ENCODE data around the gene C3orf18. TPM values are rescaled to one million over a fixed set of nuclear protein-coding genes. Genes with fewer than 3 reads are reported as not detected.

C3orf18 gene
- total and polyA plus RNA-seq, 9 of the 15 experiments (the other 6 are each of a cell fraction or from before 2014, with no cell fraction given): 0.01 to 2.3 (median 0.94) TPM

DNA sequence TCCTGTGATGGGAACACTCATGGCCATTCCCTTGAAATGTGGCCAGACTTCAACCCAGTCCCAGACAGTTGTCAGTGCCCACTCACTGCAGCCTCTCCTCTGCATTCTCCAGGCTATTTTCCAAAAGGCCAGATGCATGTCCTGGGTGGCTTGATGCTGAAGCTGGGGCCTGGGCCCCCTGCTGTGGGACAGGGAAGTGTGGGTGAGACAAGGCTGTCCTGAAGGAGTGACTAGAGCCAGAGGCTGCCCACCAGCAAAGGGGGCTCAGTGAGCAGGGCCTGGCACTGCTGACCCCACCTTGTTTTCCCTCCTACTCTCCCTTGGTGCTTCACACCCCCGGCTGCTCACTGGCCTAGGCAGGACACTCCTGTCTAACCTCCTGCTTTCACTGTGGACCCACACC, 32.2 kb upstream of the C3orf18 start:
- no peak overlapping the region for H3K4me3 ChIP-seq
- BruUV-seq (replicated peaks): no TSS peak
- peak overlapping the region; percentile 78 for H3K4me2 ChIP-seq (ENCODE audit: insufficient read depth, low read length)

More for the DNA sequence above, 32.2 kb upstream of the C3orf18 start:
- Histone ChIP-seq H3K4me1 (replicated peaks in 1 of 2; ENCODE audit: control insufficient read depth in 2 of 2, insufficient read depth in 2 of 2, low read length in 2 of 2) (peaks cover 48 to 61% of the 10 kb centered on the region in 2 experiments), H3K9me1 (ENCODE audit: control insufficient read depth, insufficient read depth, low read length) (no peaks in the 10 kb centered on the region), H3K79me2 (ENCODE audit: control insufficient read depth, insufficient read depth, low read length) (peaks cover 20% of the 10 kb centered on the region), H4K20me1 (replicated peaks; ENCODE audit: control insufficient read depth, insufficient read depth, low read length) (no peaks in the 10 kb centered on the region), H3K9ac (ENCODE audit: insufficient read depth in 1 of 2, low read depth in 2 of 2, low read length in 2 of 2) (peak overlapping the region; percentile 74 to 89), H3K36me3 (ENCODE audit: control insufficient read depth, insufficient read depth, low read length) (peaks cover 13% of the 10 kb centered on the region; the same call in 2 of the 3 replicates), H3K9me3 (replicated peaks; ENCODE audit: control insufficient read depth, insufficient read depth, low read depth, low read length) (no peaks in the 10 kb centered on the region), H3K27me3 (ENCODE audit: control insufficient read depth in 2 of 2, insufficient read depth in 2 of 2, low read length in 2 of 2) (no peaks in the 10 kb centered on the region), H2AFZ (ENCODE audit: low read depth, low read length) (peak overlapping the region; percentile 65), H3K27ac (ENCODE audit: extremely low read depth, low read depth, low read length) (peak overlapping the region; percentile 96)
- DNase-seq (ENCODE audit: extremely low read depth in 1 of 4, low spot score in 3 of 4): peak in 1 of 4 experiments; percentile 11
- intact Hi-C loops (cut with micrococcal nuclease) (no loop called here), in situ Hi-C loops (cut with MboI) (no loop called here)
- ChIA-PET CTCF (ENCODE audit: low intra/inter-chr PET ratio) (no interaction called here), POLR2A (interaction anchor here (0.6 to 3.9 kb wide), 5 partner anchors 8 to 255 kb away, joined by 3 to 44 read pairs (median 4); partner anchors contain the start of gene ZMYND10)
- peak; percentile 37; the same call in 1 of the 2 replicates for TF ChIP-seq RBFOX2 (IDR thresholded peaks at IDR 0.05; ENCODE audit: low read depth, low read length)
- no peak for TF ChIP-seq HSF4 (CRISPR knock-in tag; IDR thresholded peaks at IDR 0.05; ENCODE audit: borderline replicate concordance)
- TF ChIP-seq, protein P1, sequence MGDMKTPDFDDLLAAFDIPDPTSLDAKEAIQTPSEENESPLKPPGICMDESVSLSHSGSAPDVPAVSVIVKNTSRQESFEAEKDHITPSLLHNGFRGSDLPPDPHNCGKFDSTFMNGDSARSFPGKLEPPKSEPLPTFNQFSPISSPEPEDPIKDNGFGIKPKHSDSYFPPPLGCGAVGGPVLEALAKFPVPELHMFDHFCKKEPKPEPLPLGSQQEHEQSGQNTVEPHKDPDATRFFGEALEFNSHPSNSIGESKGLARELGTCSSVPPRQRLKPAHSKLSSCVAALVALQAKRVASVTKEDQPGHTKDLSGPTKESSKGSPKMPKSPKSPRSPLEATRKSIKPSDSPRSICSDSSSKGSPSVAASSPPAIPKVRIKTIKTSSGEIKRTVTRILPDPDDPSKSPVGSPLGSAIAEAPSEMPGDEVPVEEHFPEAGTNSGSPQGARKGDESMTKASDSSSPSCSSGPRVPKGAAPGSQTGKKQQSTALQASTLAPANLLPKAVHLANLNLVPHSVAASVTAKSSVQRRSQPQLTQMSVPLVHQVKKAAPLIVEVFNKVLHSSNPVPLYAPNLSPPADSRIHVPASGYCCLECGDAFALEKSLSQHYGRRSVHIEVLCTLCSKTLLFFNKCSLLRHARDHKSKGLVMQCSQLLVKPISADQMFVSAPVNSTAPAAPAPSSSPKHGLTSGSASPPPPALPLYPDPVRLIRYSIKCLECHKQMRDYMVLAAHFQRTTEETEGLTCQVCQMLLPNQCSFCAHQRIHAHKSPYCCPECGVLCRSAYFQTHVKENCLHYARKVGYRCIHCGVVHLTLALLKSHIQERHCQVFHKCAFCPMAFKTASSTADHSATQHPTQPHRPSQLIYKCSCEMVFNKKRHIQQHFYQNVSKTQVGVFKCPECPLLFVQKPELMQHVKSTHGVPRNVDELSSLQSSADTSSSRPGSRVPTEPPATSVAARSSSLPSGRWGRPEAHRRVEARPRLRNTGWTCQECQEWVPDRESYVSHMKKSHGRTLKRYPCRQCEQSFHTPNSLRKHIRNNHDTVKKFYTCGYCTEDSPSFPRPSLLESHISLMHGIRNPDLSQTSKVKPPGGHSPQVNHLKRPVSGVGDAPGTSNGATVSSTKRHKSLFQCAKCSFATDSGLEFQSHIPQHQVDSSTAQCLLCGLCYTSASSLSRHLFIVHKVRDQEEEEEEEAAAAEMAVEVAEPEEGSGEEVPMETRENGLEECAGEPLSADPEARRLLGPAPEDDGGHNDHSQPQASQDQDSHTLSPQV (IDR thresholded peaks at IDR 0.05): 0 out of 2 replicates have a peak, but pooled peaks have one; percentile 1
- 0 out of 2 replicates have a peak, but pooled peaks have one; percentile 34 for TF ChIP-seq ZNF143 (CRISPR knock-in tag; IDR thresholded peaks at IDR 0.05)
- FAIRE-seq: no peak
- no peak for ATAC-seq
- no CpG with 5 or more reads among the region's 1 CpG for WGBS (ENCODE audit: insufficient coverage, low coverage, missing lambda C conversion rate)
